GM18868 (cell line): ENCODE results near the gene LDLRAD4.
"Not testable (repeated sequence)": the region's sequence is repeated elsewhere in the genome, so short reads cannot be mapped to it uniquely, and the experiment has no call there.

Experiments
- ATAC-seq: cut with Tn5 transposase; IDR thresholded peaks from one replicate; pipeline ENCODE4 v1.9.1; 2021; ENCODE audit warnings: mild to moderate bottlenecking, moderate library complexity; ENCODE audit not compliant: unreplicated experiment

The LDLRAD4 gene

GRCh38 chr18:13324880-13325279, 106.3 kb downstream of the LDLRAD4 start:
- no peak for ATAC-seq

- no peak for ATAC-seq
These were observed 109.7 kb downstream of the LDLRAD4 start for GRCh38 chr18:13328213-13328612.

- ATAC-seq: no peak
These were observed 112.4 kb downstream of the LDLRAD4 start for GRCh38 chr18:13330996-13331395.

GRCh38 chr18:13331846-13332245, 113.3 kb downstream of the LDLRAD4 start:
- no peak for ATAC-seq

- no peak for ATAC-seq
These were observed 114.3 kb downstream of the LDLRAD4 start for GRCh38 chr18:13332874-13333273.

GRCh38 chr18:13335903-13336302, 117.3 kb downstream of the LDLRAD4 start:
- ATAC-seq: no peak

- no peak for ATAC-seq
These were observed 118.3 kb downstream of the LDLRAD4 start for GRCh38 chr18:13336841-13337240.

GRCh38 chr18:13337369-13337768, 118.8 kb downstream of the LDLRAD4 start:
- no peak for ATAC-seq

- ATAC-seq: no peak
These were observed 119.8 kb downstream of the LDLRAD4 start for GRCh38 chr18:13338318-13338717.

GRCh38 chr18:13339653-13340052, 121.1 kb downstream of the LDLRAD4 start:
- no peak for ATAC-seq

- not testable (repeated sequence) for ATAC-seq
These were observed 127.9 kb downstream of the LDLRAD4 start for GRCh38 chr18:13346449-13346848.

- ATAC-seq: no peak
These were observed 134.7 kb downstream of the LDLRAD4 start for GRCh38 chr18:13353084-13353823.

- ATAC-seq: no peak
These were observed 135.8 kb downstream of the LDLRAD4 start for GRCh38 chr18:13354402-13354801.

GRCh38 chr18:13356032-13356431, 137.5 kb downstream of the LDLRAD4 start:
- ATAC-seq: no peak

- ATAC-seq: no peak
These were observed 138.7 kb downstream of the LDLRAD4 start for GRCh38 chr18:13357289-13357688.

- ATAC-seq: no peak
These were observed 140.7 kb downstream of the LDLRAD4 start for GRCh38 chr18:13359210-13359609.

- ATAC-seq: no peak
These were observed 142.9 kb downstream of the LDLRAD4 start for GRCh38 chr18:13361431-13361830.

GRCh38 chr18:13362051-13362450, 143.5 kb downstream of the LDLRAD4 start:
- no peak for ATAC-seq

- no peak for ATAC-seq
These were observed 144.0 kb downstream of the LDLRAD4 start for GRCh38 chr18:13362607-13363006.

- no peak for ATAC-seq
These were observed 144.8 kb downstream of the LDLRAD4 start for GRCh38 chr18:13363359-13363758.

GRCh38 chr18:13364721-13365205, 146.2 kb downstream of the LDLRAD4 start:
- ATAC-seq: no peak

GRCh38 chr18:13366131-13366530, 147.6 kb downstream of the LDLRAD4 start:
- no peak for ATAC-seq

GRCh38 chr18:13366541-13366940, 148.0 kb downstream of the LDLRAD4 start:
- no peak for ATAC-seq
